Measurements from ENCODE around the gene CCDC93.

GRCh38 chr2:117989854-117990438 is 23.9 kb downstream of the CCDC93 start:
- TF ChIP-seq FOXK2 (IDR thresholded peaks at IDR 0.05) = no peak
- TF ChIP-seq LEF1 (IDR thresholded peaks at IDR 0.05; ENCODE audit: borderline replicate concordance) = no peak
- TF ChIP-seq TARDBP (IDR thresholded peaks at IDR 0.05) = no peak
- TF ChIP-seq ZNF384 (IDR thresholded peaks at IDR 0.05) = no peak
- TF ChIP-seq FOXA1 (IDR thresholded peaks at IDR 0.05) = no peak
- no peak for TF ChIP-seq BHLHE40 (IDR thresholded peaks at IDR 0.05; ENCODE audit: borderline replicate concordance)
- no peak for TF ChIP-seq SP1 (IDR thresholded peaks at IDR 0.05)
- TF ChIP-seq NFRKB (IDR thresholded peaks at IDR 0.05) = no peak
- no peak for TF ChIP-seq SUZ12 (IDR thresholded peaks at IDR 0.05)
- TF ChIP-seq FOXM1 (IDR thresholded peaks at IDR 0.05; ENCODE audit: borderline replicate concordance) = no peak
- TF ChIP-seq HDGF (IDR thresholded peaks at IDR 0.05; ENCODE audit: borderline replicate concordance) = no peak
- no peak for TF ChIP-seq PKNOX1 (IDR thresholded peaks at IDR 0.05)
- TF ChIP-seq ARNT (IDR thresholded peaks at IDR 0.05) = no peak
- no peak for TF ChIP-seq CTBP1 (IDR thresholded peaks at IDR 0.05; ENCODE audit: borderline replicate concordance)

All from HEK293T (cell line).